Measurements from ENCODE around the gene GIT2.
A peak's percentile ranks its signal among the peaks of the same experiment; 100 is the strongest.

Gene GIT2

DNA sequence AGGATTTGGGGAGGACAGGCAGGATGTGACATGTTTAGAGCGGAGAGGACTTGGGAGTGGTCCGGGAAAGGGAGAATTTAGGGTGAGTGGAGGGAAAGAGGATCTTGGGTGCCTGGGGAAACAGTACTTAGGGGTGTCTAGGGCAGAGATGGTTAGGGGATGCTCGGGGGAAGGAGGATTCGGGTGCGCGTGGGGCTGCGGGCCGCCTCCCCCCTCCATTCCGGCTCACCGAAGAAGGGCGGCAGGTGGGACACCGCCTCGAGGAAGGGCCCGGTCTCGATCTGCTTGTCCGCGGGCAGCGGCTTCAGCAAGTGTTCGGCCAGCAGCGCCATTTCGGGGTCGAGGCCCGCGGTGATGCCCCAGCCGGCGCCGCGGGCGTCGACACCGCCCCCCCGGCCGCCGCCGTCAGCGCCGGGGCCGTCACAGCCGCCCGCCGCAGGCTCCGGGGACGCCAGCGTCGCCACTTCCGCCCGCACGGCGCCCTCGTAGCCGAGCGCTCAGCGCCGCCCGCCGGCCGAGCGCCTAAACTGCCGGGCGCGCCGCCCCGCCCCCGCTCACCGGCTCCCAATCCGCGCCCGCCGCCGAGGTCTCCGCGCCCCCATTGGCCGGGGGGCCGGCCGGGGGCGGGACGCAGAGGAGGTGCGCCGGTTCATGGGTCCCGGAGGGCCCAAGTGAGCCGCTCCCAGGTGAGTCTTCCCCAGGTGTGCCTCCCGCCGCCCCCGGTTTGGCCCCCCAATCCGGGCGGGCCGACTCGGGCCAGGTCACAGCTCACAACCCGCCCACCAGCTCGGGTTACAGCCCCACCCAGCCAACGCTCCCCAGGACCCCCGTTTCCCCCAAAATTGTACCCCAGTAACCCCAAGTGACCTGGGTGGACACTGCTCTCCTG, 115.9 kb downstream of the GIT2 start, which contains the start of gene GLTP:
Gene GLTP (minus strand): TSS at position 499 of the 889 bp plus-strand sequence. CDS start 167 bp downstream, at position 332.
- TF ChIP-seq EZH2 (IDR thresholded peaks at IDR 0.05; ENCODE audit: borderline replicate concordance, low read depth, low read length, severe bottlenecking), result no peak
- TF ChIP-seq, protein P1, sequence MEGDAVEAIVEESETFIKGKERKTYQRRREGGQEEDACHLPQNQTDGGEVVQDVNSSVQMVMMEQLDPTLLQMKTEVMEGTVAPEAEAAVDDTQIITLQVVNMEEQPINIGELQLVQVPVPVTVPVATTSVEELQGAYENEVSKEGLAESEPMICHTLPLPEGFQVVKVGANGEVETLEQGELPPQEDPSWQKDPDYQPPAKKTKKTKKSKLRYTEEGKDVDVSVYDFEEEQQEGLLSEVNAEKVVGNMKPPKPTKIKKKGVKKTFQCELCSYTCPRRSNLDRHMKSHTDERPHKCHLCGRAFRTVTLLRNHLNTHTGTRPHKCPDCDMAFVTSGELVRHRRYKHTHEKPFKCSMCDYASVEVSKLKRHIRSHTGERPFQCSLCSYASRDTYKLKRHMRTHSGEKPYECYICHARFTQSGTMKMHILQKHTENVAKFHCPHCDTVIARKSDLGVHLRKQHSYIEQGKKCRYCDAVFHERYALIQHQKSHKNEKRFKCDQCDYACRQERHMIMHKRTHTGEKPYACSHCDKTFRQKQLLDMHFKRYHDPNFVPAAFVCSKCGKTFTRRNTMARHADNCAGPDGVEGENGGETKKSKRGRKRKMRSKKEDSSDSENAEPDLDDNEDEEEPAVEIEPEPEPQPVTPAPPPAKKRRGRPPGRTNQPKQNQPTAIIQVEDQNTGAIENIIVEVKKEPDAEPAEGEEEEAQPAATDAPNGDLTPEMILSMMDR (IDR thresholded peaks at IDR 0.05; ENCODE audit: borderline replicate concordance, extremely low read depth, low read length, poor library complexity, severe bottlenecking), result peak; percentile 78
- Histone ChIP-seq H3K27ac (ENCODE audit: low read length) (peak within 1 kb of the TSS; percentile 60), H3K4me1 (ENCODE audit: insufficient read depth, low read length) (peaks cover 31% of the 10 kb centered on the region), H3K9me3 (ENCODE audit: insufficient read depth, low read length, severe bottlenecking) (no peaks in the 10 kb centered on the region), H3K27me3 (ENCODE audit: insufficient read depth, low read length, poor library complexity) (no peaks in the 10 kb centered on the region), H3K79me2 (ENCODE audit: insufficient read depth, low read length) (peaks cover 30% of the 10 kb centered on the region), H3K4me2 (ENCODE audit: insufficient read depth, low read length) (peak within 1 kb of the TSS; percentile 99), H3K36me3 (ENCODE audit: insufficient read depth, low read length) (no peaks in the 10 kb centered on the region), H3K9ac (ENCODE audit: low read depth, low read length) (peak within 1 kb of the TSS; percentile 63), H3K4me3 (ENCODE audit: low read depth in 1 of 2, low read length in 2 of 2) (peak within 1 kb of the TSS; percentile 51 to 84), H2AFZ (ENCODE audit: low read depth, low read length) (peak within 1 kb of the TSS; percentile 98), H4K20me1 (ENCODE audit: insufficient read depth, low read length) (peaks cover 9% of the 10 kb centered on the region; the same call in 1 of the 2 replicates)
- peak; percentile 95 for ATAC-seq (ENCODE audit: insufficient read depth, low read depth)
- DNase-seq, result peak; percentile 88
